Fibroblast of peridontal ligament (primary cell): ENCODE data around the gene ST7.
"Not testable (repeated sequence)": the region's sequence is repeated elsewhere in the genome, so short reads cannot be mapped to it uniquely, and the experiment has no call there.

Experiments used
- DNase-seq: peaks from one replicate; pipeline ENCODE4 v3.0.0-alpha.2; 2010; ENCODE audit errors: extremely low read depth

The ST7 gene

GRCh38 chr7:117095055-117095454 is 141.8 kb downstream of the ST7 start:
- DNase-seq, result no peak

GRCh38 chr7:117096330-117096729 is 143.0 kb downstream of the ST7 start:
- DNase-seq, result no peak

- no peak for DNase-seq
Measured at GRCh38 chr7:117096942-117097341, 143.6 kb downstream of the ST7 start.

- no peak for DNase-seq
Measured at GRCh38 chr7:117097860-117098259, 144.6 kb downstream of the ST7 start.

GRCh38 chr7:117098457-117098856 is 145.2 kb downstream of the ST7 start:
- DNase-seq, result peak; percentile 99

- DNase-seq, result no peak
Measured at GRCh38 chr7:117101026-117101425, 147.7 kb downstream of the ST7 start.

- DNase-seq, result no peak
Measured at GRCh38 chr7:117110480-117111315, 157.4 kb downstream of the ST7 start.

GRCh38 chr7:117111535-117111934 is 158.2 kb downstream of the ST7 start:
- DNase-seq, result no peak

- no peak for DNase-seq
Measured at GRCh38 chr7:117112640-117113039, 159.3 kb downstream of the ST7 start.

GRCh38 chr7:117113871-117114270 is 160.6 kb downstream of the ST7 start:
- no peak for DNase-seq

- no peak for DNase-seq
Measured at GRCh38 chr7:117114272-117114671, 161.0 kb downstream of the ST7 start.

- DNase-seq, result no peak
Measured at GRCh38 chr7:117116211-117116610, 162.9 kb downstream of the ST7 start.

GRCh38 chr7:117117172-117117571 is 163.9 kb downstream of the ST7 start:
- DNase-seq, result no peak

GRCh38 chr7:117118579-117119180 is 165.4 kb downstream of the ST7 start:
- no peak for DNase-seq

- peak; percentile 86 for DNase-seq
Measured at GRCh38 chr7:117119192-117119924, 166.1 kb downstream of the ST7 start.

- not testable (repeated sequence) for DNase-seq
Measured at GRCh38 chr7:117120321-117120720, 167.0 kb downstream of the ST7 start.

- DNase-seq, result not testable (repeated sequence)
Measured at GRCh38 chr7:117122036-117122435, 168.7 kb downstream of the ST7 start.

- DNase-seq, result no peak
Measured at GRCh38 chr7:117122536-117122935, 169.2 kb downstream of the ST7 start.

GRCh38 chr7:117123311-117123926 is 170.1 kb downstream of the ST7 start:
- DNase-seq, result no peak

GRCh38 chr7:117124591-117125220 is 171.4 kb downstream of the ST7 start:
- peak; percentile 92 for DNase-seq

- DNase-seq, result no peak
Measured at GRCh38 chr7:117126676-117127075, 173.4 kb downstream of the ST7 start.
